Activated CD8-positive, alpha-beta T cell treated with anti-CD3 and anti-CD28 coated beads, Interleukin-2, amount 10 ng/mL, durations not matched to agents 7 days and 5 days (primary cell): ENCODE results near the gene CTU1. TPM values are rescaled to one million over a fixed set of nuclear protein-coding genes. Genes with fewer than 3 reads are reported as not detected.

Experiments used
- ATAC-seq: fragments of 150-1000 bp; cut with Tn5 transposase; one replicate; pipeline ENCODE4 v1.10.0; 2021; ENCODE audit warnings: moderate library complexity
- CTCF ChIA-PET: fragments of 350-600 bp; sonication (Branson Sonifier 250); formaldehyde crosslinking; loops from one replicate; lab custom pipeline; 2021; ENCODE audit warnings: antibody characterized with exemption; lab: Charles Lee
- POLR2A ChIA-PET: fragments of 350-600 bp; sonication (Branson Sonifier 250); formaldehyde crosslinking; loops from one replicate; lab custom pipeline; 2021; ENCODE audit warnings: antibody characterized with exemption; lab: Charles Lee
- DNase-seq: peaks from one replicate; pipeline ENCODE4 v3.0.0-alpha.2; 2020
- H3K27ac Mint-ChIP-seq: one replicate; pipeline ENCODE4 v1.8.0; 2021; ENCODE audit warnings: mild to moderate bottlenecking, mixed read lengths
- H3K27me3 Mint-ChIP-seq: one replicate; pipeline ENCODE4 v1.8.0; 2021; ENCODE audit warnings: low read depth, mixed read lengths
- H3K36me3 Mint-ChIP-seq: one replicate; pipeline ENCODE4 v1.8.0; 2021; ENCODE audit warnings: low read depth, mixed read lengths
- H3K4me1 Mint-ChIP-seq: one replicate; pipeline ENCODE4 v1.8.0; 2021; ENCODE audit warnings: low read depth, mixed read lengths
- H3K4me3 Mint-ChIP-seq: one replicate; pipeline ENCODE4 v1.8.0; 2021; ENCODE audit warnings: mild to moderate bottlenecking, mixed read lengths
- H3K9me3 Mint-ChIP-seq: one replicate; pipeline ENCODE4 v1.8.0; 2022; ENCODE audit warnings: mixed read lengths; ENCODE audit not compliant: insufficient read depth
- total RNA-seq, 2 experiments: library from RNA; stranded (reverse); gene quantifications; one replicate each; pipeline ENCODE4 v1.2.3, GENCODE V29; 2021

CTU1 gene
- total RNA-seq, 2 experiments from 2014 or later, result 8.7 to 10.0 TPM

DNA sequence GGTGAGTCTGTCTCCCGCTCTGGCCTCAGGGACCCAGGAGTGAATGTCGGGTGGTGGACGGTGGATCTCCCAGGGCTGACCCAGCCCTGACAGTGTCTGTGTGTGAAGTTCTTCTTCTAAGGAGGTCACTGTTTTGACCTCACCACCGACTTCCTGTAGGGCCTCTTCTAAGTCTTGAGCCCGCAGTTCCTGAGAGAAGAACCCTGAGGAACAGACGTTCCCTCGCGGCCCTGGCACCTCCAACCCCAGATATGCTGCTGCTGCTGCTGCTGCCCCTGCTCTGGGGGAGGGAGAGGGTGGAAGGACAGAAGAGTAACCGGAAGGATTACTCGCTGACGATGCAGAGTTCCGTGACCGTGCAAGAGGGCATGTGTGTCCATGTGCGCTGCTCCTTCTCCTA is 33.9 kb upstream of the CTU1 start, which contains the start of gene SIGLEC7:
Gene SIGLEC7, plus strand, starts transcription at position 183 of the 400 bp plus-strand sequence. Its CDS starts 69 bp downstream, at position 252.
- ChIA-PET POLR2A (no interaction called here), CTCF (no interaction called here)
- Mint-ChIP-seq H3K27ac (no peak within 1 kb of the TSS), H3K9me3 (no peaks in the 10 kb centered on the region), H3K4me1 (peaks cover 18% of the 10 kb centered on the region), H3K36me3 (no peaks in the 10 kb centered on the region), H3K27me3 (peaks cover 15% of the 10 kb centered on the region), H3K4me3 (no peak within 1 kb of the TSS)
- ATAC-seq (no peak), DNase-seq (no peak)

DNA sequence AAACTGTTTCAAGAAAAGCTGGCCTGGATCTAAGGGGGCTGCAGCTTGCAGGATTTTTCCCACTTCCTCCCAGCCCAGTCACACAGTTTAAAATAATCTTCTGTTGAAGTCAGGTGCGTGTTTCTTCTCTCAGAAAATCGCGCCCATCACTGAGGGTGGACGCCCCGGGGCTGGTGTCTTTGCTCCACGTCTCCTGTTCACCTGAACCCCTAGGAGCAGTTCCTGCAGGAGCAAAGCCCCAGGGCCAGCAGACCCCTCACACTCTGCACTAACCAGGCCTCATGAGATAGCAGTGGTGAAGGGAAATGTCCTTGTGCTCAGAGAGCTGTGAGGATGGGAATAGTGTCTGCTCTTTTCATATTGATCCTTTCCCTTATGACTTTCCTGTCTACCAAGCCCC is 33.0 kb upstream of the CTU1 start:
- Mint-ChIP-seq H3K4me1 (peaks cover 26% of the 10 kb centered on the region), H3K4me3 (no peak overlapping the region), H3K27ac (no peak overlapping the region), H3K36me3 (no peaks in the 10 kb centered on the region), H3K27me3 (peaks cover 15% of the 10 kb centered on the region), H3K9me3 (no peaks in the 10 kb centered on the region)
- DNase-seq, result no peak
- no peak for ATAC-seq
- CTCF ChIA-PET, result no interaction called here
- POLR2A ChIA-PET, result no interaction called here

DNA sequence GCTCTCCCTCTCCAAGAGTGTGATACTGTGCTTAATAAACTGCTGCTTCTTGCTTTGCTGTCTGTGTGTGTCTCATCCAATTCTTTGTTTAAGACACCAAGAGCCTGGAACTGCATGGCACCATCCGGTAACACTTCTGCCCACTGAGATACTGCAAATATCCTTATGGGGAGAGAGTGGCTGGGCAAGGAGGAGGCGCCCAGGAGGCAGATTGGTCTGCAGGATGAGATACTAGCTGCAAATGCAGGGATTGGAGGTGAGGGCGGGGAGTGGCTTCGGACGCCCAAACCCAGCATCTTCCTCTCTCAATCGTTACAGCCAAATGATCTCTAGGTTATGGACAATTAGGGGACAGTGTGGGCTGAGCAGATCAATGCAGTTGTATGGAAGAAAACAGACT is 32.2 kb upstream of the CTU1 start:
- peaks cover 1% of the 10 kb centered on the region for H3K9me3 Mint-ChIP-seq
- CTCF ChIA-PET, result no interaction called here
- POLR2A ChIA-PET, result no interaction called here
- DNase-seq, result no peak
- no peak for ATAC-seq
- peaks cover 3% of the 10 kb centered on the region for H3K36me3 Mint-ChIP-seq
- H3K27ac Mint-ChIP-seq, result no peak overlapping the region
- peaks cover 29% of the 10 kb centered on the region for H3K4me1 Mint-ChIP-seq
- no peak overlapping the region for H3K4me3 Mint-ChIP-seq
- peaks cover 18% of the 10 kb centered on the region for H3K27me3 Mint-ChIP-seq

DNA sequence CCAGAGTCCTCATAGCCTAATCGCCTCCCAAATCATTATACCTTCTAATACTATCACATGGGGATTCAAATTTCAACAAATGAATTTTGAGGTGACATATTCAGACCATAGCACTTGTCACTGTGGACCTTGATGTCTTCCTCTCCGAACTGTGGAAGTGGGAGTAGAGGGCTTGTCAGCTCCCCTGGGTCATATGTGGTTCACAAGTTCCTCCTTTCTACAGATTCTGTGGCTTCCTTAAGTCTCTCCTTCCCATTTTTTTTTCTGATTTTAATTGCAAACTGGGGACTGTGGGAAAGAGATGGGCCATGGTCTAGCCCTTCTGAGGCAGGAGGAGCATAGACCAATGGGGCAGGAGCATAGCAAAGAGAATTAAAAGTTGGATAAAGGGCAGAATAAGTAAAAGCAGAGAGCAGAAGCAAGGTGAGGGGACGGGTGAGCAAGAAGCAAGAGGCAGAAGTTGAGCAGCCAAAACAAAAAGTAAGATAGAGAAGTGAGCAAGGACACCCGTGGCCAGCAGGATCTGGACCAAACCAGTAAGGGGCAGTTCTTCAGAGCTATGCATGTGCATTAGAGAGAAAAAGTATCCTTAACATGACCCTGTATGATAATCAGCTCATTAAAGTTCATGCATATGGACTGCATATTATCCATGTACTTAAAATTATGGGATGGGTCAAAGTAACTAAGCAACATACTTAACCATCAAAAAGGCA is 31.2 kb upstream of the CTU1 start:
- H3K27me3 Mint-ChIP-seq, result peaks cover 18% of the 10 kb centered on the region
- DNase-seq (no peak), ATAC-seq (no peak)
- H3K4me3 Mint-ChIP-seq, result no peak overlapping the region
- H3K27ac Mint-ChIP-seq, result no peak overlapping the region
- POLR2A ChIA-PET, result no interaction called here
- peaks cover 29% of the 10 kb centered on the region for H3K4me1 Mint-ChIP-seq
- H3K36me3 Mint-ChIP-seq, result peaks cover 10% of the 10 kb centered on the region
- CTCF ChIA-PET, result no interaction called here
- peaks cover 10% of the 10 kb centered on the region for H3K9me3 Mint-ChIP-seq

DNA sequence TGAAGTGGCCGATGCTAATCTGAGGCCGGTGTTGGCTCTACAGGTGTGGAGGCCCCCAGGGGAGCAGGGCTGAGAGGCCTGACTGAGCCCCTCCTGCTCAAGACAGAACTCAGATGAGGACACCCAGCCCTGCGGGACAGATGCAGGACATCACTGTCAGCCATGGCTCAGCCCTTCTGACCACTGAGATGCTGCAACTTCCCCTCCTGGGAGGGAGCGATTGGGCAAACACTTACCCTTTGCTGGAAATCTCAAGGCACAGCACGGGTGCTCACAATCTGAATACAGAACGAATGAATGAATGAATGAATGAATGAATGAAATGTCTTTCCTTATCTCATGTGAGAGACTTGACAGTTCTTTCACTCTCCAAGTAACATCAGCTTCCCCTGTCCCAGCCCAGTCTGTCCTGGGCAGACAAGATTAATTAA is 30.4 kb upstream of the CTU1 start:
- ATAC-seq (no peak), DNase-seq (no peak)
- CTCF ChIA-PET, result no interaction called here
- peaks cover 29% of the 10 kb centered on the region for H3K4me1 Mint-ChIP-seq
- peaks cover 10% of the 10 kb centered on the region for H3K9me3 Mint-ChIP-seq
- POLR2A ChIA-PET, result no interaction called here
- no peak overlapping the region for H3K27ac Mint-ChIP-seq
- H3K27me3 Mint-ChIP-seq, result peaks cover 20% of the 10 kb centered on the region
- no peak overlapping the region for H3K4me3 Mint-ChIP-seq
- H3K36me3 Mint-ChIP-seq, result peaks cover 10% of the 10 kb centered on the region

DNA sequence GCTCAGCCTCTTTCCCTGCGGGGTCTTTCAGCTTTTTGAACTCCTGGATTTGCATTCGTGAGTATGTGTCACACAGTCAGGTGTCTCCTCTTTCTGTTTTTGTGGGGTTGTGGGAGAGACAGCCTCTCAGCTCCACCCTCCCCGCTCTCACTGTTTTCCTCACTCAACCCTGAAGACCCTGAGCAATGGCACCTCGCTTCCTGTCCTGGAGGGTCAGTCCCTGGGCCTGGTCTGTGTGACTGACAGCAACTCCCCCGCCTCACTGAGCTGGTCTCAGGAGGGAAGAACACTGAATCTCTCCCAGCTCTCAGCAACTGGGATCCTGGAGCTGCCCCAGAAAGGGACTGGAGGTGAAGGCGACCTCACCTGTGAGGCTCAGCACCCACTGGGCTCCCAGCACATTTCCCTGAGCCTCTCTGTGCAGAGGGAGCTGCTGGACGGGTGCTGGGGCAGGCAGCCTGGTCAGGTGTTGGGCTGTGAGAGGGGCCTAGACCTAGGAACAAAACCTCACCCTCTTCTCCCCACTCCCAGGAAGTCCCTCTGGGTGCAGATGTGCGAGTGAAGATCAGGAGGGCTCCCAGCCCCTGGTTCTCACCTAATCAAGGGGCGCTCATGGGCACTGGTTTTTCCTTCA is 29.7 kb upstream of the CTU1 start:
- peaks cover 20% of the 10 kb centered on the region for H3K27me3 Mint-ChIP-seq
- CTCF ChIA-PET, result no interaction called here
- H3K9me3 Mint-ChIP-seq, result peaks cover 10% of the 10 kb centered on the region
- ATAC-seq (no peak), DNase-seq (no peak)
- POLR2A ChIA-PET, result no interaction called here
- H3K27ac Mint-ChIP-seq, result no peak overlapping the region
- H3K36me3 Mint-ChIP-seq, result peaks cover 10% of the 10 kb centered on the region
- H3K4me1 Mint-ChIP-seq, result peaks cover 29% of the 10 kb centered on the region
- H3K4me3 Mint-ChIP-seq, result no peak overlapping the region

DNA sequence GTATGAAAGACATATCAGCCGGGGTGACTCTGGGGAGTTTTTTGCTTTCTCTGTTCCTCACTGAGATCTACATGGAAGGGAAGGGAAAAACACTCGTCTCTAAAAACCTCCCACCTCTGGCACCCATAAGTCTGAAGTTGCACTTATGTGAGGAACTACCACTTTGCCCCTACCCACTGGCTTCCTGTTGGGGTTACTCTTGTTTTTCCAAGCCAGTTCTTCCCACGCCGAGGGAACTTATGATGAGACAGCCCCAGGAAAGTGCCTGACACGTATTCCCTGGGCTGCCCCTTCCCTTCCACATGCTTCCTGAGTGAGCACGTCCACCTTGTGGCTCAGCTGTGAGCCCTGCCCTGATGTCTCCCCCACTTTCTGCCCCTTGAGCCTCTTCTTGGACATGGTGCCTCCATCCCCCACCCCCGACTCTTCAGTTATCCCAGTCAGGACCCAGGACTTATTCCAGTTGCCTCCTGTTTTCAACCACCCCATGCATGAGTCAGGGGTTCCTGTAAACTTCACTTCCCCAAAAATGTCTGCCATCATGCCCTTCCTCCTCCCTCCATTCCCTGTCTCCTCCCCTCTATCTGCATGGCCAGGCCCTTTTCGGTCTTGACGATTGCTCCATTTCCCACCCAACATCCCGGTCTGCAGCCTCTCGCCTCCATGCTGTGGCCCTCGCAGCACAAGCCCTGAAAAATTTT is 28.8 kb upstream of the CTU1 start:
- CTCF ChIA-PET, result interaction anchor here (1.7 kb wide), 1 partner anchor 22 kb away, joined by 3 read pairs; no protein-coding TSS in a partner anchor

DNA sequence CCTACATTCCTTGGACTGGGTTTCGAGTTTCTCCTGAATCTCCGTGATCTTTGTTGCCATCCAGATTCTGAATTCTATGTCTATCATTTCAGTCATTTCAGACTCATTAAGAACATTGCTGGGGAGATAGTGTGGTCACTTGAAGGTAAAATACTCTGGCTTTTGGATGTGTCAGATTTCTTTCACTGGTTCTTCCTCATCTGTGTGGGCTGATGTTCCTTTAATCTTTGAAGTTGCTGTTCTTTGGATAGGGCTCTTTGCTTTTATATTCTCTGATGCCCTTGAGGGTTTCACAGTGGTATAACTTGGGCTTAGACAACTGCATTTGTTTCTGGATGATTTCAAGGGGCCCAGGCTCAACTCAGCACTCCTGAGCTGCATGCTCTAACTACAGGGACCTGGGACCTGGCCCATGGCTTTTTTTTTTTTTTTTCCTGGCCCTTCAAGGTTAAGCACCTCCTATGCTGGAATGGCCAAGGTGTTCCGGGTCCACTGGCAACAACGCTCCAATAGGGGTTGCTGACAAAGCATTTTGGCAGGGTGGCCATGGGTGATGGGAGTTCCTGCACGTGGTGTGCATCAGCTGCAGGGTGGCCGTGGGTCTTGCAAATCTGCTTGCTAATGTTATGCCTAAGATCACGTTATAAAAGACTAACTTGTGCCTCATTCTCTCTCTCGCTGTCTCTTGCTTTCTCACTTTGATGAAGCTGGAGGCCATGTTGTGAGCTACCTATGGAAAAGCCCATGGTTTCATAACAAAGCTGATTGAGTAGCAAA is 28.0 kb upstream of the CTU1 start:
- Mint-ChIP-seq H3K9me3 (peaks cover 10% of the 10 kb centered on the region), H3K27me3 (peaks cover 16% of the 10 kb centered on the region), H3K4me3 (no peak overlapping the region), H3K27ac (no peak overlapping the region), H3K4me1 (peaks cover 35% of the 10 kb centered on the region), H3K36me3 (peaks cover 13% of the 10 kb centered on the region)
- DNase-seq (no peak), ATAC-seq (no peak)
- CTCF ChIA-PET, result interaction anchor here (1.4 to 2.0 kb wide), 4 partner anchors 13 to 40 kb away, joined by 3 to 9 read pairs (median 6); no protein-coding TSS in a partner anchor
- POLR2A ChIA-PET, result no interaction called here

More for the DNA sequence above, 28.8 kb upstream of the CTU1 start:
- POLR2A ChIA-PET, result no interaction called here
- peaks cover 10% of the 10 kb centered on the region for H3K9me3 Mint-ChIP-seq
- no peak for DNase-seq
- H3K27me3 Mint-ChIP-seq, result peaks cover 20% of the 10 kb centered on the region
- peak overlapping the region; percentile 51 for H3K27ac Mint-ChIP-seq
- peaks cover 13% of the 10 kb centered on the region for H3K36me3 Mint-ChIP-seq
- H3K4me3 Mint-ChIP-seq, result no peak overlapping the region
- ATAC-seq, result no peak
- peaks cover 30% of the 10 kb centered on the region for H3K4me1 Mint-ChIP-seq

DNA sequence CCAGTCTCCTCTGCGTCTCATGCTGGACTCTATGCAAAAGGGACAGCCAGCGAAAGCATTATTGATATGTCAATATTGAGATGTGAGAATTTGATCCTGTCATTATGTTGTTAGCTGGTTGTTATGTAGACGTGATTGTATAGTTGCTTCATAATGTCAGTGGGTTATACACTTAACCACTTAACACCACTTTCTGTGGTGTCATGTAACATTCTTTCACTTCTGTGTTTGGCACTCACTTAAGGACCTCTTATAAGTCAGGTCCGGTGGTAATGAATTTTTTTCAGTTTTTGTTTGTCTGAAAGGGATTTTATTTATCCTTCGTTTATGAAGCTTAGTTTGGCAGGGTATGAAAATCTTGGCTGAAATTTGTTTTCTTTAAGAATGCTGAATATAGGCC is 26.8 kb upstream of the CTU1 start:
- POLR2A ChIA-PET, result no interaction called here
- peaks cover 13% of the 10 kb centered on the region for H3K36me3 Mint-ChIP-seq
- CTCF ChIA-PET, result interaction anchor here (0.9 to 2.0 kb wide), 7 partner anchors 11 to 125 kb away, joined by 3 to 9 read pairs (median 4); no protein-coding TSS in a partner anchor
- peaks cover 10% of the 10 kb centered on the region for H3K9me3 Mint-ChIP-seq
- ATAC-seq (no peak), DNase-seq (no peak)
- no peak overlapping the region for H3K4me3 Mint-ChIP-seq
- no peak overlapping the region for H3K27ac Mint-ChIP-seq
- peaks cover 45% of the 10 kb centered on the region for H3K4me1 Mint-ChIP-seq
- H3K27me3 Mint-ChIP-seq, result peaks cover 12% of the 10 kb centered on the region

DNA sequence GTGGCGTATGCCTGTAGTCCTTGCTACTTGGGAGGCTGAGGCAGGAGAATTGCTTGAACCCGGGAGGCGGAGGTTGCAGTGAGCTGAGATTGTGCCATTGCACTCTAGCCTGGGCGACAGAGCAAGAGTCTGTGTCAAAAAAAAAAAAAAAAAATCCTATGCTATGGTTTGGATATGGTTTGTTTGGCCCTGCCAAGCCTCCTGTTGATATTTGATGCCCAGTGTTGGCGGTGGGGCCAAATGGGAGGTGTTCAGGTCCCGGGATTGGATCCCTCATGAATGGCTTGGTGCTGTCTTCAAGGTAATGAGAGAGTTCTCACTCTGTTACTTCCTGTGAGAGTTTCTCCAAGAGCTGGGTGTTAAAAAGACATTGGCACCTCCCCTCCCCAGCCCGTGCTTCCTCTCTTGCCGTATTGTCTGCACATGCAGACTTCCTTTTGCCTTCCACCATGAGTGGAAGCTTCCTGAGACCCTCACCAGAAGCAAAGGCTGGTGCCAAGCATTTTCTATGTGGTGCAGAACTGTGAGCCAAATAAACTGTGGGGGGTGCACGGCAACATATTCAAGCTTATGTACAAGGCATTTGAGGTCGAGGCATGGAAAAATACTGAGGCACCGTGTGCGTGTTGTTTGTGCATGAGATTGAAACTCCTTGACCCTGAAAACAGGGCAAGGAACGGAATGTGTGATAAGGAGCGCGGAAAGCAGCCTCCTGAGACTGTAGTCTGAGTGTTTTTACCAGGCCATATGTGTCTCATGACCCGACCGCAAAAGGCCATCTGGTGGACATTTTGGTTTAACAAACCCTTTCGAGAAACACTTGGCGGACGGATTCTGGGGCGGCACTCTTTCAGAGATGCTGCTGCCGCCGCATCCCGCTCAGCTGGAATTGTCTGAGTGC is 23.8 kb upstream of the CTU1 start:
- DNase-seq, result peak; percentile 60
- Mint-ChIP-seq H3K4me3 (peak overlapping the region; percentile 63), H3K36me3 (peaks cover 13% of the 10 kb centered on the region), H3K27ac (peak overlapping the region; percentile 88), H3K9me3 (peaks cover 10% of the 10 kb centered on the region), H3K27me3 (peaks cover 8% of the 10 kb centered on the region), H3K4me1 (peaks cover 61% of the 10 kb centered on the region)
- ChIA-PET CTCF (interaction anchor here (0.7 to 1.1 kb wide), 6 partner anchors 11 to 210 kb away, joined by 3 to 6 read pairs (median 4); no protein-coding TSS in a partner anchor), POLR2A (no interaction called here)
- ATAC-seq, result peak; percentile 69
